ENCODE results near the gene NARS2.

Gene NARS2

DNA sequence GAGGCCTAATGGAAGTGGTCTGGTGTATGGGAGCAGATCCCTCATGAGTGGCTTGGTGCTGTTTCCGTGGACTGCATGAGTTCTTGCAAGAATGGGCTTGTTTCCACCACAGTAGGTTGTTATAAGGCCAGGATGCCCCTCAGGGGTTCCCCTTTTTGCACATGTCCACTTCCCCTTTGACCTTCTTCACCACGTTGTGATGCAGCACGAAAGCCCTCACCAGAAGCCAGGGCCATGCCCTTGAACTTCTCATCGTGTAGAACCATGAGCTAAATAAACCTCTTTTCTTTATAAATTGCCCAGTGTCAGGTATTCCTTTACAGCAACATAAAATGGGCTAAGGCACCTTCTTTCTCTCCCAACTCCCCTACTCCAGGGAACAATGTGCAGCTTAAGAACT, 2.8 kb upstream of the NARS2 start:
- in situ Hi-C loops (cut with MboI; ENCODE audit: low sequenced_read_pairs) = no loop called here

GRCh38 chr11:78576549-78577097, 2.0 kb upstream of the NARS2 start:
- in situ Hi-C loops (cut with MboI; ENCODE audit: low sequenced_read_pairs) = no loop called here

DNA sequence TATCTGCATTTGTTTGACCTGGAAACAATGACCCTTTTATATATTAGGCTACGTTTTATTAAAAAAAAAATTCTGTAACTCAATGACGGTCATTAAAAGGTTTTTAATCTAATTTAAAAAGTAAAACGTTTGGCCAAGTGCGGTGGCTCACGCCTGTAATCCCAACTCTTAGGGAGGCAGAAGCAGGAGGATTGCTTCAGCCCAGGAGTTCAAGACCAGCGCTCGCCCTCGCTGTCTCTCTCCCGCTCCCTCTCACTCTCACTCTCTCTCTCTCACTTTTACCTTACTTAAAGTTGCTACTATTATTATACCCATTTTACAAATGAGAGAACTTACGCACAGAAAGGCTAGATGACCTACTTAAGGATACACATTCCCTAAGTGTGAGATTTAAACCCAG, 814 bp upstream of the NARS2 start:
- in situ Hi-C loops (cut with MboI; ENCODE audit: low sequenced_read_pairs) = no loop called here

GRCh38 chr11:78573681-78574080, 983 bp downstream of the NARS2 start:
- in situ Hi-C loops (cut with MboI; ENCODE audit: low sequenced_read_pairs) = loop anchor here (25.0 kb wide), 2 partner anchors 136 to 361 kb away; no protein-coding TSS in a partner anchor

DNA sequence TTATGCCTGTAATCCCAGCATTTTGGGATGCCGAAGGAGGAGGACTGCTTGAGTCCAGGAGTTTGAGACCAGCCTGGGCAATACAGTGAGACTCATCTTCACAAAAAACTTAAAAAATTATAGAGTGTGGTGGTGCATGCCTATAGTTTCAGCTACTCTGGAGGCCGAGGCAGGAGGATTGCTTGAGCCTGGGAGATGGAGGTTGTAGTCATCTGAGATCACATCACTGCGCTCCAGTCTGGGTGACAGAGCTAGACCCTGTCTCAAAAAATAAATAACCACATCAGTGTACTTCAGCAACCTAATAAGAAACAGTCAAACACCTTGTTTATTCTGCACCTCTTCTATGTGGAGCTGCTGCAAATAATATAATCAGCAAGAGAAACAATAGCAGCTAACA, 1.4 kb downstream of the NARS2 start:
- in situ Hi-C loops (cut with MboI; ENCODE audit: low sequenced_read_pairs) = loop anchor here (25.0 kb wide), 2 partner anchors 136 to 361 kb away; no protein-coding TSS in a partner anchor

GRCh38 chr11:78572394-78572793, 2.3 kb downstream of the NARS2 start:
- in situ Hi-C loops (cut with MboI; ENCODE audit: low sequenced_read_pairs) = loop anchor here (25.0 kb wide), 2 partner anchors 135 to 360 kb away; no protein-coding TSS in a partner anchor

DNA sequence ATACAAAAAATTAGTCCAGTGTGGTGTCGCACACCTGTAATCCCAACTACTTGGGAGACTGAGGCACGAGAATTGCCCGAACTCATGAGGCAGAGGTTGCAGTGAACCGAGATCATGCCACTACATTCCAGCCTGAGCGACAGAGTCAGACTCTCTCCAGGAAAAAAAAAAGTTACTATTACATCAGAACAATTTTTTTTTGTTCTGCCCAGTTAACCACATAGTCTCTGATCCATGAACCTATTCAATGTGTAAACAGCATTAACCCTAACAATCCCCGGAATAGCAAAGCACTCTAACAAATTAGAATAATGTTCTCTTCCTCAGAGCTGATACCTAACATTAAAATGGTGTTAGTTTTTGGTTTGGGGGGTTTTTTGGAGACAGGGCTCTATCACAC, 4.6 kb downstream of the NARS2 start:
- in situ Hi-C loops (cut with MboI; ENCODE audit: low sequenced_read_pairs) = loop anchor here (25.0 kb wide), 2 partner anchors 133 to 358 kb away; no protein-coding TSS in a partner anchor

DNA sequence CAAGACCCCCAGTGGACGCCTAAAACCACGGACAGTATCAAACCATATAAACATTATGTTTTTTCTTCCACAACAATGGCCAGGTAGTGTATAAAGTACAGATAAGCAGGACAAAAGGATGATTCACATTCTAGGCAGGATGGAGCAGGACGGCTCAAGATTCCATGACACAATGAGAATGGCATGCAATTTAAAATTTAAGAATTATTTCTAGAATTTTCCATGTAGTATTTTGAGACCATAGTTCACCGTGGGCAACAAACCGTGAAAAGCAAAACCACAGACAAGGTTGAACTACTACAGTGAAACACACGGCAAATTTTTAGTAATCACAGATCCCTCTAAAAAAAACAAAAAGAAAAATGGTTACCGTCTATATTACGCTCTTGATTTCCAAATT, 7.5 kb downstream of the NARS2 start:
- in situ Hi-C loops (cut with MboI; ENCODE audit: low sequenced_read_pairs) = loop anchor here (25.0 kb wide), 2 partner anchors 130 to 355 kb away; no protein-coding TSS in a partner anchor

GRCh38 chr11:78564490-78565467, 9.9 kb downstream of the NARS2 start:
- in situ Hi-C loops (cut with MboI; ENCODE audit: low sequenced_read_pairs) = loop anchor here (25.0 kb wide), 2 partner anchors 127 to 352 kb away; no protein-coding TSS in a partner anchor

- in situ Hi-C loops (cut with MboI; ENCODE audit: low sequenced_read_pairs) = loop anchor here (25.0 kb wide), 2 partner anchors 127 to 352 kb away; no protein-coding TSS in a partner anchor
These were observed 10.6 kb downstream of the NARS2 start for GRCh38 chr11:78564037-78564436.

DNA sequence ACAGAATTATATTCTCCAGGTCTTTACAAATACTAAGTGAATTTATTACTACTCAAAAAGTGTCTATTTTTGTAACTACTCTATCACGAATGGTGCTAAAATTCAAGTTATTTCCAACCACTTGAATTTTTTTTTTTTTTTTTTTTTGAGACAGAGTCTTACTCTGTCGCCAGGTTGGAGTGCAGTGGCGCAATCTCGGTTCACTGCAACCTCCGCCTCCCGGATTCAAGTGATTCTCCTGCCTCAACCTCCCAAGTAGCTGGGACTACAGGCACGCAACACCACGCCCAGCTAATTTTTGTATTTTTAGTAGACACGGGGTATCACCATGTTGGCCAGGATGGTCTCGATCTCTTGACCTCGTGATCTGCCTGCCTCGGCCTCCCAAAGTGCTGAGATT, 11.6 kb downstream of the NARS2 start:
- in situ Hi-C loops (cut with MboI; ENCODE audit: low sequenced_read_pairs) = loop anchor here (25.0 kb wide), 2 partner anchors 126 to 351 kb away; no protein-coding TSS in a partner anchor

DNA sequence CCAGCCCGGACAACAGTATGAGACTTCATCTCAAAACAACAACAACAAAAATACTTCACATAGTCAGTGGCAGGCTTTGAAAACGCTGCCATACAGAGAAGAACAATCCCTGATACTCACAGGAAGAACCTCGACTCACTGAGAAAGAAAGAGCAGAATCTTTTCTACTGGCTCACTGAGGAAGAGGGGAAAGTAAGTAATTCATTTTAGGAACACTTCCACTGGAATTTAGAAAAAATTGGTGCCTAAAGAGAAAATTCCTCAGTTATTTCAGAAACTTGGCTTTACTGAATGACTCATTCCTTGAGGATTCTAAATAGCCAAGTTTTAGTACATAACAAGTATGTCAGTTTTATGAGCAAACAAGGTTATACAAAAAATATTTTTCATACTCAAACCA, 12.3 kb downstream of the NARS2 start:
- in situ Hi-C loops (cut with MboI; ENCODE audit: low sequenced_read_pairs) = loop anchor here (25.0 kb wide), 2 partner anchors 125 to 350 kb away; no protein-coding TSS in a partner anchor

DNA sequence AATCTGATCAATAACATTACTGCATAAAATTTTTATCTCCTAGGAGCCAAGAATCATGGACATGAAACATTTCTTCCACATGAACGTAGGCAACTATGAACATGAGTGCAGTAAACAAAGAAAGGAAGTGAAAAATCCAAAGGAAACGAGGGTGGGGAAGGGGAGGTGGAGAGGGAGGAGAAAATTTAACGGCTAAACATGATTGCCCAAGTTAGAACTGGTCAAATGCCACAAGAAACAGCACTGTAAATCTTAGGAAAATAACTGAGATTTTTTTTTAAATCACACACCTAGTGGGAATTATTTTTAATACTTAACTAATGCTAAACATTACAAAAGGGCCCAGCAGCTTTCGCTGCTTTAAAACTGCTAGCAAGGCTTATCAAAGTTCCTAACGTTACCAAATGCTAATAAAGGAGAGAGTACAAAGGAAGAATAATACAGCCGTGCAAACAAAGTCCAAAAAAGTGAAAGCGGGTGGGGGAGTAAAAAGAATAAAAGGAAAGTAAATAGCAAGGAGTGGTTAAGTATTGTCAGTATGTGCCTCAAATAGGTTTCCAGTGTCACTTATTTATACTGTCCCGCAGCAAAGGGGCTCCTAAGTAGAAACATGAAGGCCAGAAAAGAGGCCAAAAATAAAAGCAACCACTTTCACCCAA, 13.7 kb downstream of the NARS2 start:
- in situ Hi-C loops (cut with MboI; ENCODE audit: low sequenced_read_pairs) = loop anchor here (25.0 kb wide), 2 partner anchors 124 to 349 kb away; no protein-coding TSS in a partner anchor

DNA sequence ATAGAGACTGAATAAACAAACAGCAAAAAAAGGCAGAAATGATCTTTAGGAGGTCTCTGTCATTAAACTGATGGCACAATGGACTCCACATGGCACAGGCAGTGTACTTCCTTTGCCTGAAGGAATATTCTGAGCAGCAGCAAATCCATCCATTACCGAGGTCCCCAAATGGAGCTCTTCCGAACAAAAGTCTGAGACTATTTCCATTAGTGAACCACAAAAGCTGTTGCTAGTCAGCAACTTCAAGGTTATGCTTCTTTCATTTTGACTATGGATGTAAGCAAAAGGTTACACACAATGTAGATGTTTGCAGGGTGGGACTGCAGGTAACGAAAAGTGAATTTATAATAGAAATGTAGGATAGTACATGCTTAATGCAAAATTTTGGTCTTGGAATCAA, 14.5 kb downstream of the NARS2 start:
- in situ Hi-C loops (cut with MboI; ENCODE audit: low sequenced_read_pairs) = loop anchor here (25.0 kb wide), 2 partner anchors 123 to 348 kb away; no protein-coding TSS in a partner anchor

DNA sequence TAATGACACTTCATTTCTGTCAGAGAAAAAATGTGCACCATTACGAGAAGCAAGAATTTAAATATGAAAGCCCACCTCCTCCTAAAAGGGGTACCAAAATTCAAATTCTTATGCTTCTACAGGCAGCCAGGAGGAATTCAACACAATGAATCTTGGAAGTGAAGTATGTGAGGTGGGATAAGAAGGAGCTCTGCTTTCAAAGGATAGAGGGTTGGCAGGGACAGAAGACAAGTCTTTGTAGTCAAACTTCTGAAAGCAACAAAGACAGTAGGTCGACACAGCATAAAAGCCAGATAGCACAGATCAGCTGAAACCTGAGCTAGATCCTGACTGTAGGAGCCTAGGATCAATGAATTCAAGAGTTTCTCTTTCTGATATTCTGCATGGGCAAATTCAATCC, 17.4 kb downstream of the NARS2 start:
- in situ Hi-C loops (cut with MboI; ENCODE audit: low sequenced_read_pairs) = loop anchor here (25.0 kb wide), 2 partner anchors 120 to 345 kb away; no protein-coding TSS in a partner anchor

DNA sequence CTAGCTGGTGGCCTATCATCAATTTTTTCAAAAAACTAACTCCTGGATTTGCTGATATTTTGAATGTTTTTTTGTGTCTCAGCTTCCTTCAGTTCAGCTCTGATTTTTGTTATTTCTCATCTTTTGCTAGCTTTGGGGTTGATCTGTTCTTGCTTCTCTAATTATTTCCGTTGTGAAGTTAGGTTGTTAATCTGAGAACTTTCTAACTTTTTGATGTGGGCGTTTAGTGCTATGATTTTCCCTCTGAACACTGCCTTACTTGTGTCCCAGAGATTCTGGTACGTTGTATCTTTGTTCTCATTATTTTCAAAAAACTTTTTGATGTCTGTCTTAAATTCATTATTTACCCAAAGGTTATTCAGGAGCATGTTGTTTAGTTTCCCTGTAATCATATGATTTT, 19.1 kb downstream of the NARS2 start:
- in situ Hi-C loops (cut with MboI; ENCODE audit: low sequenced_read_pairs) = loop anchor here (25.0 kb wide), 2 partner anchors 118 to 343 kb away; no protein-coding TSS in a partner anchor

- in situ Hi-C loops (cut with MboI; ENCODE audit: low sequenced_read_pairs) = loop anchor here (25.0 kb wide), 2 partner anchors 116 to 341 kb away; no protein-coding TSS in a partner anchor
These were observed 21.8 kb downstream of the NARS2 start for GRCh38 chr11:78552881-78553280.

DNA sequence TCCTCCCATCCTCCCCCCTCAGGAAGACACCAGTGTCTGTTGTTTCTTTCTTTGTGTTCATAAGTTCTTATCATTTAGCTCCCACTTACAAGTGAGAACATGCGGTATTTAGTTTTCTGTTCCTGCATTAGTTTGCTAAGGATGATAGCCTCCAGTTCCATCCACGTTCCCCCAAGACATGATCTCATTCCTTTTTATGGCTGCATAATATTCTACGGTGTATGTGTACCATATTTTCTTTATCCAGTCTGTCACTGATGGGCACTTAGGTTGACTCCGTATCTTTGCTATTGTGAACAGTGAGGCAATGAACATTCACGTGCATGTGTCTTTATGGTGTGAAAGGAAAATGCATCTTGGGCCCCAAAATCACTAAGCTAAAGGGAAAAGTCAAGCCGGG, 22.5 kb downstream of the NARS2 start:
- in situ Hi-C loops (cut with MboI; ENCODE audit: low sequenced_read_pairs) = loop anchor here (25.0 kb wide), 2 partner anchors 115 to 340 kb away; no protein-coding TSS in a partner anchor

DNA sequence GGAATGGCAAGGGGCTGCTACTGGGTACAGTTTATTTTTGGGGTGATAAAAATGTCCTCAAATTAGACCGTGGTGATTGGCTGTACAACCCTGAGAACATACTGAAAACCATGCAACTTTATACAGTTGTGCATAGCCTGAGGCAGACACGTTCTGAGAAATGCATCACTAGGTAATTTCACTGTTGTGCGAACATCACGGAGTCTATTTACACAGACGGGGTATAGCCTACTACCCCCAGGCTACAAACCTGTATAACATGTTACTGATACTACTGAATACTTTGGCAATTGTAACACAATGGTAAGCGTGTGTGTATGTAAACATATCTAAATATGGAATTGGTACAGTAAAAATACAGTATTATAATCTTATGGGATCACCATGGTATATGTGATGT, 23.6 kb downstream of the NARS2 start:
- in situ Hi-C loops (cut with MboI; ENCODE audit: low sequenced_read_pairs) = loop anchor here (25.0 kb wide), 2 partner anchors 114 to 339 kb away; no protein-coding TSS in a partner anchor
